OCI-LY1 (cell line): ENCODE data around the gene SKAP1.
"Not testable (repeated sequence)": the region's sequence is repeated elsewhere in the genome, so short reads cannot be mapped to it uniquely, and the experiment has no call there.

Experiments
- H2AFZ ChIP-seq: fragments of 200-600 bp; sonication (generic), shearing (Covaris generic); 2 replicates; pipeline ENCODE4 v1.6.0; 2014; ENCODE audit warnings: antibody characterized with exemption, mild to moderate bottlenecking, low read length
- H3F3A ChIP-seq: fragments of 200-600 bp; sonication (generic), shearing (Covaris generic); 2 replicates; pipeline ENCODE4 v1.6.0; 2014; ENCODE audit warnings: mild to moderate bottlenecking, antibody characterized with exemption, low read length, moderate library complexity; ENCODE audit not compliant: insufficient read depth
- H3K27ac ChIP-seq: fragments of 200-600 bp; sonication (generic); 2 replicates; pipeline ENCODE4 v1.5.1; 2014; ENCODE audit warnings: low read length, mixed run types, mild to moderate bottlenecking, low read depth; ENCODE audit not compliant: poor library complexity, severe bottlenecking
- H3K27me3 ChIP-seq: fragments of 200-600 bp; sonication (generic); 2 replicates; pipeline ENCODE4 v1.6.0; 2014; ENCODE audit warnings: antibody characterized with exemption, mild to moderate bottlenecking, low read length, moderate library complexity; ENCODE audit not compliant: insufficient read depth
- H3K36me3 ChIP-seq: fragments of 200-600 bp; sonication (generic); 2 replicates; pipeline ENCODE4 v1.6.1; 2014; ENCODE audit warnings: mild to moderate bottlenecking, antibody characterized with exemption, low read length, moderate library complexity, mixed read lengths; ENCODE audit not compliant: insufficient read depth
- H3K4me1 ChIP-seq: fragments of 200-600 bp; sonication (generic); 2 replicates; pipeline ENCODE4 v1.5.1; 2014; ENCODE audit warnings: mild to moderate bottlenecking, low read length, moderate library complexity; ENCODE audit not compliant: insufficient read depth, severe bottlenecking
- H3K4me2 ChIP-seq: fragments of 200-600 bp; sonication (generic), shearing (Covaris generic); 2 replicates; pipeline ENCODE4 v1.6.1; 2014; ENCODE audit warnings: low read length
- H3K4me3 ChIP-seq: fragments of 200-600 bp; sonication (generic); 2 replicates; pipeline ENCODE4 v1.5.1; 2014; ENCODE audit warnings: low read length, low read depth, mild to moderate bottlenecking, mixed read lengths; ENCODE audit not compliant: poor library complexity, severe bottlenecking
- H3K79me2 ChIP-seq: fragments of 200-600 bp; shearing (Covaris generic); 2 replicates; pipeline ENCODE4 v1.6.1; 2016; ENCODE audit warnings: mixed run types, low read length, mixed read lengths; ENCODE audit not compliant: insufficient read depth
- H3K9ac ChIP-seq: fragments of 200-600 bp; sonication (generic), shearing (Covaris generic); 2 replicates; pipeline ENCODE4 v1.6.1; 2014; ENCODE audit warnings: mild to moderate bottlenecking, low read length, mixed read lengths
- H3K9me2 ChIP-seq: fragments of 200-600 bp; sonication (generic), shearing (Covaris generic); 2 replicates; pipeline ENCODE4 v1.6.1; 2014; ENCODE audit warnings: low read depth, mild to moderate bottlenecking, low read length, mixed read lengths
- H3K9me3 ChIP-seq: fragments of 200-600 bp; shearing (Covaris generic); 2 replicates; pipeline ENCODE4 v1.6.1; 2014; ENCODE audit warnings: low read length, mixed read lengths
- H4K20me1 ChIP-seq: fragments of 200-600 bp; sonication (generic), shearing (Covaris generic); 2 replicates; pipeline ENCODE4 v1.6.0; 2016; ENCODE audit warnings: mild to moderate bottlenecking, low read length; ENCODE audit not compliant: insufficient read depth
- EZH2 ChIP-seq: fragments of 200-600 bp; sonication (generic), shearing (Covaris generic); IDR thresholded peaks from 2 replicates; pipeline ENCODE4 v1.8.0; 2017; ENCODE audit warnings: borderline replicate concordance, mixed run types, mild to moderate bottlenecking, antibody characterized with exemption, low read length, moderate library complexity, mixed read lengths
- TF ChIP-seq, protein P1 (sequence below): fragments of 200-600 bp; sonication (generic), shearing (Covaris generic); IDR thresholded peaks from 2 replicates; pipeline ENCODE4 v1.5.1; 2017; ENCODE audit warnings: mild to moderate bottlenecking, antibody characterized with exemption, low read length, moderate library complexity, mixed read lengths

Gene SKAP1

DNA sequence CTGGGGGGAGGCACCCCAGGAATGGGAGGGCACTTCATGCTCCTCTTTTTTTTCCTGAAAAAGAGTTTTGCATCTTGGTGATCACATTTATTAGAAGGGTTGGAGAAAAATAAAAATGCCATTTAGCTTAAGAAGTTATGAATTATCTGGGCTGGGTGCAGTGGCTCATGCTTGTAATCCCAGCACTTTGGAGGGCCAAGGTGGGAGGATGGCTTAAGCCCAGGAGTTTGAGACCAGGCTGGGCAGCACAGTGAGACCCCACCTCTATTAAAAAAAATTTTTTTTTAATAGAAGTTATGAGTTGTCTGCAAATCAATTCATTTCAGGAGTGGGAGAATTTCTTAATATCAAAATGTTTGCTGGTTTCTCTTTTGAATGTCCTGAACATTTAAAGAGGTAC is 219.0 kb downstream of the SKAP1 start:
- Histone ChIP-seq H3K9ac (no peak overlapping the region), H3K36me3 (no peaks in the 10 kb centered on the region), H3K4me3 (no peak overlapping the region), H3K4me1 (no peaks in the 10 kb centered on the region), H4K20me1 (no peaks in the 10 kb centered on the region), H3K27me3 (no peaks in the 10 kb centered on the region), H3F3A (no peaks in the 10 kb centered on the region), H3K27ac (no peak overlapping the region), H2AFZ (no peak overlapping the region), H3K79me2 (no peaks in the 10 kb centered on the region), H3K9me3 (no peaks in the 10 kb centered on the region), H3K9me2 (no peaks in the 10 kb centered on the region), H3K4me2 (no peak overlapping the region)
- TF ChIP-seq, protein P1, sequence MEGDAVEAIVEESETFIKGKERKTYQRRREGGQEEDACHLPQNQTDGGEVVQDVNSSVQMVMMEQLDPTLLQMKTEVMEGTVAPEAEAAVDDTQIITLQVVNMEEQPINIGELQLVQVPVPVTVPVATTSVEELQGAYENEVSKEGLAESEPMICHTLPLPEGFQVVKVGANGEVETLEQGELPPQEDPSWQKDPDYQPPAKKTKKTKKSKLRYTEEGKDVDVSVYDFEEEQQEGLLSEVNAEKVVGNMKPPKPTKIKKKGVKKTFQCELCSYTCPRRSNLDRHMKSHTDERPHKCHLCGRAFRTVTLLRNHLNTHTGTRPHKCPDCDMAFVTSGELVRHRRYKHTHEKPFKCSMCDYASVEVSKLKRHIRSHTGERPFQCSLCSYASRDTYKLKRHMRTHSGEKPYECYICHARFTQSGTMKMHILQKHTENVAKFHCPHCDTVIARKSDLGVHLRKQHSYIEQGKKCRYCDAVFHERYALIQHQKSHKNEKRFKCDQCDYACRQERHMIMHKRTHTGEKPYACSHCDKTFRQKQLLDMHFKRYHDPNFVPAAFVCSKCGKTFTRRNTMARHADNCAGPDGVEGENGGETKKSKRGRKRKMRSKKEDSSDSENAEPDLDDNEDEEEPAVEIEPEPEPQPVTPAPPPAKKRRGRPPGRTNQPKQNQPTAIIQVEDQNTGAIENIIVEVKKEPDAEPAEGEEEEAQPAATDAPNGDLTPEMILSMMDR: no peak
- TF ChIP-seq EZH2: no peak

DNA sequence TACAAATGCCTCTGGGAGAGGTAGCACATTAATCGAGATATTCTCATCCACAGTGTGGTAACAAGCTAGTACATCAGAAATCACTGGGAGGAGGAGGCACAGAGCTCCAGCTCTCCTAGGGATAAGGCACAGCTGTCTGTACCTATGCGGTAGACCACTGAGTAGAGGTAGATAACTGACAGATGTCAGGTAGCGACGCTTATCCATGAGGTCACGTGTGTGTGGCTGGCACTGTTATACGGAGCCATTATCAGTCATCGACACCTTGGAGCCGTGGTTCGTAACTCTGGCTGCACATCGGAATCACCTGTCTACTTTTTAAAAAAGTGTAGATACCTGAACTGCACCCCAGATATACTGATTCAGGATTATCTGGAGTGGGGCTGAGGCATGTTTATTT is 220.0 kb downstream of the SKAP1 start:
- H3K27ac ChIP-seq: no peak overlapping the region
- no peaks in the 10 kb centered on the region for H3K27me3 ChIP-seq
- no peaks in the 10 kb centered on the region for H3K9me2 ChIP-seq
- no peaks in the 10 kb centered on the region for H3K36me3 ChIP-seq
- H3K4me1 ChIP-seq: no peaks in the 10 kb centered on the region
- no peak overlapping the region for H3K4me3 ChIP-seq
- TF ChIP-seq, protein P1: no peak
- no peak for TF ChIP-seq EZH2
- H4K20me1 ChIP-seq: no peaks in the 10 kb centered on the region
- no peak overlapping the region for H3K9ac ChIP-seq
- no peaks in the 10 kb centered on the region for H3K9me3 ChIP-seq
- no peaks in the 10 kb centered on the region for H3K79me2 ChIP-seq
- H3F3A ChIP-seq: no peaks in the 10 kb centered on the region
- no peak overlapping the region for H3K4me2 ChIP-seq
- no peak overlapping the region for H2AFZ ChIP-seq

DNA sequence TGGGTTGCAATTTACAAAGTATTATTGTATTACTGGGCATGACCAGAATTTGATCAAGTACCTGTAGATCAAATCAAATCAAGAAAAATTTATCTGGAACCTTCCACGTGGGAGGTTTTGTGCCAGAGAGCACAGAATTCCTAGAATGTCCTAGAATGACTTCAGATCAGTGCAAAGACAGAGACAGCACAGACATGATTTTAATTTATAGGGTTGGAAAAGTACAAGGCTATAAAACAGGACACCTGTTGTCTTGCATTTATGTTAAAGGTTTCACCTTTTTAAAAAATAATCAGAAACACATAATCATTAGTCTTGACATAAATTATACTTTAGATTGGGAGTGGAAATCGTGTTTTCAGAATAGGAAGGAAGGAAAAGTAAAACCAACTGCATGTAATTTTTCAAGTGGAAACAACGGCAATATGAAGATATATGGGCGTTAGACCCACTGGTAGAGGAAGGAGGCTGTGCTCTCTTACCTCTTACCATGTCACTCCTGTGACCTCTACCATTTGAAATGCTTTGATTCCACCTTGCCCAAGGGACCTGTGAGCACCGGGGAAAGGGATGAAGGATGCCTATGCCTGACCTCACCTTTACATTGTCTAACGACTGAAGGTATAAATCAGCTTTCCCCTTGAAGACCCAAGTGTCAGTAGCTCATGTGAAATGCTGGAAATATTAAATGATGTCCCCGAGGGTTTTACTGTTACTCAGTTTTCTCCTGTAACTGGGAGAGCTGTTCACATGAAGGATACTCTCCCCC is 222.1 kb downstream of the SKAP1 start:
- TF ChIP-seq, protein P1: no peak
- Histone ChIP-seq H3K4me1 (no peaks in the 10 kb centered on the region), H4K20me1 (no peaks in the 10 kb centered on the region), H3K4me3 (no peak overlapping the region), H3K79me2 (no peaks in the 10 kb centered on the region), H2AFZ (no peak overlapping the region), H3K9me3 (no peaks in the 10 kb centered on the region), H3K36me3 (no peaks in the 10 kb centered on the region), H3F3A (no peaks in the 10 kb centered on the region), H3K9ac (no peak overlapping the region), H3K27ac (no peak overlapping the region), H3K4me2 (no peak overlapping the region), H3K9me2 (no peaks in the 10 kb centered on the region), H3K27me3 (no peaks in the 10 kb centered on the region)

DNA sequence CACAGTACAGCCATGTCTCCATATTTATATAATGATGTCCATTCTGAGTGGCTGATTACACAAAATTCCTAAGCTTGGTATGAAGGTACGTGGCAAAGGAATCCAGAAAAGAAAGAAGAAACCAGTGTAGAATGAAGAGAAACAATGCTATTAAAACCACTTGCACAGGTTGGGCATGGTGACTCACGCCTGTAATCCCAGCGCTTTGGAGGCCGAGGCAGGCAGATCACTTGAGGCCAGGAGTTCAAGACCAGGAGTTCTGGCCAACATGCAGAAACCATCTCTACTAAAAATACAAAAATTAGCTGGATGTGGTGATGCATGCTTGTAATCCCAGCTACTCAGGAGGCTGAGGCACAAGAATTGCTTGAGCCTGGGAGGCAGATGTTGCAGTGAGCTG is 223.0 kb downstream of the SKAP1 start:
- H3K36me3 ChIP-seq, H3K4me1 ChIP-seq, H3K9me2 ChIP-seq, H3K27ac ChIP-seq, H3K4me2 ChIP-seq, H3K27me3 ChIP-seq, H3K9me3 ChIP-seq, H3K4me3 ChIP-seq, H4K20me1 ChIP-seq, H3K79me2 ChIP-seq, H2AFZ ChIP-seq, H3F3A ChIP-seq, H3K9ac ChIP-seq: not testable (repeated sequence)
